Cardiac fibroblast (primary cell): ENCODE measurements around the gene EML6.

Experiments
- DNase-seq, 2 donors: peaks; one replicate each; pipeline versions ENCODE4 v3.0.0 to v3.0.0-alpha.2; 2010; ENCODE audit warnings: low read depth in 2 of 2
- H3K4me3 ChIP-seq, 2 donors: replicated peaks in 1 of 2; 1 replicate in 1 of 2; 2 replicates in 1 of 2; pipeline ENCODE4 v1.5.1; 2011; ENCODE audit warnings: low read depth in 2 of 2, low read length in 2 of 2, mild to moderate bottlenecking in 2 of 2, moderate library complexity in 1 of 2
- CTCF ChIP-seq: IDR thresholded peaks from one replicate; pipeline ENCODE4 v1.5.1; 2011; ENCODE audit warnings: low read depth, mild to moderate bottlenecking, low read length, inconsistent platforms

EML6 gene

GRCh38 chr2:54997826-54998225 lies 274.4 kb downstream of the EML6 start:
- no peak for DNase-seq
- H3K4me3 ChIP-seq, result no peak overlapping the region
- peak; percentile 24 for TF ChIP-seq CTCF

GRCh38 chr2:54999182-54999581 lies 275.7 kb downstream of the EML6 start:
- no peak overlapping the region for H3K4me3 ChIP-seq
- peak; percentile 59 to 75 for DNase-seq
- TF ChIP-seq CTCF, result no peak

- H3K4me3 ChIP-seq, result no peak overlapping the region
- DNase-seq, result no peak
- TF ChIP-seq CTCF, result no peak
Observed at GRCh38 chr2:55000341-55000740, 276.9 kb downstream of the EML6 start.

- no peak overlapping the region for H3K4me3 ChIP-seq
- TF ChIP-seq CTCF, result no peak
- DNase-seq, result no peak
Observed at GRCh38 chr2:55001716-55002115, 278.3 kb downstream of the EML6 start.

- no peak for TF ChIP-seq CTCF
- DNase-seq, result no peak
- H3K4me3 ChIP-seq, result no peak overlapping the region
Observed at GRCh38 chr2:55003706-55004639, 280.5 kb downstream of the EML6 start.

- no peak overlapping the region for H3K4me3 ChIP-seq
- no peak for DNase-seq
- no peak for TF ChIP-seq CTCF
Observed at GRCh38 chr2:55006306-55006705, 282.8 kb downstream of the EML6 start.
